GM12878 (cell line): ENCODE data around the gene CDC25C. TPM values are rescaled to one million over a fixed set of nuclear protein-coding genes. Genes with fewer than 3 reads are reported as not detected.

Experiments
- ASH2L ChIP-seq: fragments of 300-600, 200-600 bp; sonication (generic); IDR thresholded peaks from 2 replicates; pipeline ENCODE4 v1.6.1; 2017; ENCODE audit warnings: low read depth, mild to moderate bottlenecking, borderline replicate concordance
- BMI1 ChIP-seq: fragments of 450-650 bp; IDR thresholded peaks from 2 replicates; pipeline ENCODE4 v1.6.1; 2016; ENCODE audit warnings: mild to moderate bottlenecking, moderate library complexity, borderline replicate concordance
- CHD4 ChIP-seq: fragments of 200-600 bp; sonication (generic); IDR thresholded peaks from 2 replicates; pipeline ENCODE4 v1.6.1; 2016; ENCODE audit warnings: mild to moderate bottlenecking
- E2F4 ChIP-seq: IDR thresholded peaks from 2 replicates; pipeline ENCODE4 v1.6.1; 2012; ENCODE audit warnings: low read depth, low read length, improper control_type of control experiment
- EP300 ChIP-seq, 2 experiments: fragments of 150-350 bp in 1 of 2; IDR thresholded peaks; 2 replicates each; pipeline ENCODE4 v1.6.1; 2011 to 2012; ENCODE audit warnings: low read depth in 2 of 2, low read length in 2 of 2, borderline replicate concordance in 1 of 2, improper control_type of control experiment in 1 of 2, inconsistent platforms in 1 of 2; ENCODE audit not compliant: control insufficient read depth in 1 of 2
- EZH2 ChIP-seq: IDR thresholded peaks from 2 replicates; pipeline ENCODE4 v1.6.1; 2012; ENCODE audit warnings: low read depth, mild to moderate bottlenecking, control low read depth, inconsistent platforms, low read length, borderline replicate concordance; ENCODE audit not compliant: control insufficient read depth
- MEF2B ChIP-seq: fragments of 450-650 bp; IDR thresholded peaks from 2 replicates; pipeline ENCODE4 v1.6.1; 2018; ENCODE audit warnings: mild to moderate bottlenecking, moderate library complexity; ENCODE audit not compliant: partially characterized antibody, poor library complexity, severe bottlenecking
- MYC ChIP-seq: IDR thresholded peaks from 2 replicates; pipeline ENCODE4 v1.6.1; 2011; ENCODE audit warnings: mild to moderate bottlenecking, low read length, moderate library complexity, inconsistent platforms; ENCODE audit not compliant: insufficient read depth, insufficient replicate concordance, insufficient read length, severe bottlenecking
- NBN ChIP-seq: fragments of 450-650 bp; IDR thresholded peaks from 2 replicates; pipeline ENCODE4 v1.6.1; 2016
- NFYA ChIP-seq: IDR thresholded peaks from 2 replicates; pipeline ENCODE4 v1.6.1; 2011; ENCODE audit warnings: low read depth, mild to moderate bottlenecking, low read length, improper control_type of control experiment, borderline replicate concordance
- NFYB ChIP-seq: IDR thresholded peaks from 2 replicates; pipeline ENCODE4 v1.6.1; 2011; ENCODE audit warnings: low read depth, mild to moderate bottlenecking, low read length, improper control_type of control experiment, moderate library complexity; ENCODE audit not compliant: insufficient read depth
- RB1 ChIP-seq: fragments of 450-650 bp; formaldehyde crosslinking; IDR thresholded peaks from 2 replicates; pipeline ENCODE4 v1.6.1; 2017; ENCODE audit warnings: mild to moderate bottlenecking, borderline replicate concordance
- SMAD5 ChIP-seq: IDR thresholded peaks from 2 replicates; pipeline ENCODE4 v1.6.1; 2016; ENCODE audit warnings: antibody characterized with exemption, low read depth
- SP1 ChIP-seq: IDR thresholded peaks from one replicate; pipeline ENCODE4 v1.6.1; 2011; ENCODE audit warnings: low read depth, low read length
- TAF1 ChIP-seq: IDR thresholded peaks from 2 replicates; pipeline ENCODE4 v1.6.1; 2011; ENCODE audit warnings: mild to moderate bottlenecking, low read depth, low read length, borderline replicate concordance
- TARDBP ChIP-seq: IDR thresholded peaks from 2 replicates; pipeline ENCODE4 v1.6.1; 2016; ENCODE audit warnings: borderline replicate concordance
- ZBED1 ChIP-seq: IDR thresholded peaks from 2 replicates; pipeline ENCODE4 v1.6.1; 2016; ENCODE audit warnings: borderline replicate concordance
- ZBTB4 ChIP-seq: fragments of 450-650 bp; formaldehyde crosslinking; IDR thresholded peaks from 2 replicates; pipeline ENCODE4 v1.4.0; 2022; ENCODE audit warnings: mild to moderate bottlenecking, moderate library complexity
- ZNF217 ChIP-seq: fragments of 450-650 bp; IDR thresholded peaks from 2 replicates; pipeline ENCODE4 v1.6.1; 2017; ENCODE audit warnings: antibody characterized with exemption, mild to moderate bottlenecking
- ZZZ3 ChIP-seq: IDR thresholded peaks from 2 replicates; pipeline ENCODE4 v1.6.1; 2011; ENCODE audit warnings: low read depth; ENCODE audit not compliant: control insufficient read depth, insufficient read length
- polyA plus RNA-seq, 11 experiments: library from polyadenylated mRNA; depleted of rRNA in 4 of 11; unstranded in 6 of 11; stranded (reverse) in 5 of 11; fragments of >200 nt; fragmentation: Nextera tagmentation in 4 of 11; fragmentation: Illumina TruSeq in 1 of 11; extraction: Ambion mirVana in 4 of 11; extraction: Trizol in 1 of 11; gene quantifications; 1 replicate in 1 of 11; 2 replicates in 10 of 11; pipeline versions ENCODE4 v1.2.1 to v1.2.3, GENCODE V29; 2011 to 2016; ENCODE audit warnings: inconsistent platforms in 2 of 11, missing spikeins in 2 of 11, low read depth in 1 of 11
- total RNA-seq, 4 experiments: library from RNA; depleted of rRNA in 3 of 4; stranded (reverse); fragments of >200 nt in 3 of 4; fragmentation: Illumina TruSeq in 1 of 4; extraction: Trizol in 1 of 4; gene quantifications; 2 replicates each; pipeline versions ENCODE4 v1.2.1 to v1.2.3, GENCODE V29; 2013 to 2021
- TF ChIP-seq, protein P1 (sequence below): fragments of 450-650 bp; IDR thresholded peaks from 2 replicates; pipeline ENCODE4 v1.6.1; 2017; ENCODE audit warnings: low read depth, mild to moderate bottlenecking, moderate library complexity
- TF ChIP-seq, protein P2 (sequence below): IDR thresholded peaks from 2 replicates; pipeline ENCODE4 v1.6.1; 2011; ENCODE audit warnings: low read depth, mild to moderate bottlenecking, low read length, moderate library complexity, borderline replicate concordance; ENCODE audit errors: extremely low read depth

CDC25C gene
- total and polyA plus RNA-seq, 10 of the 15 experiments (the other 5 are each of a cell fraction or from before 2014, with no cell fraction given) = 9.2 to 30.7 (median 14.9) TPM

DNA sequence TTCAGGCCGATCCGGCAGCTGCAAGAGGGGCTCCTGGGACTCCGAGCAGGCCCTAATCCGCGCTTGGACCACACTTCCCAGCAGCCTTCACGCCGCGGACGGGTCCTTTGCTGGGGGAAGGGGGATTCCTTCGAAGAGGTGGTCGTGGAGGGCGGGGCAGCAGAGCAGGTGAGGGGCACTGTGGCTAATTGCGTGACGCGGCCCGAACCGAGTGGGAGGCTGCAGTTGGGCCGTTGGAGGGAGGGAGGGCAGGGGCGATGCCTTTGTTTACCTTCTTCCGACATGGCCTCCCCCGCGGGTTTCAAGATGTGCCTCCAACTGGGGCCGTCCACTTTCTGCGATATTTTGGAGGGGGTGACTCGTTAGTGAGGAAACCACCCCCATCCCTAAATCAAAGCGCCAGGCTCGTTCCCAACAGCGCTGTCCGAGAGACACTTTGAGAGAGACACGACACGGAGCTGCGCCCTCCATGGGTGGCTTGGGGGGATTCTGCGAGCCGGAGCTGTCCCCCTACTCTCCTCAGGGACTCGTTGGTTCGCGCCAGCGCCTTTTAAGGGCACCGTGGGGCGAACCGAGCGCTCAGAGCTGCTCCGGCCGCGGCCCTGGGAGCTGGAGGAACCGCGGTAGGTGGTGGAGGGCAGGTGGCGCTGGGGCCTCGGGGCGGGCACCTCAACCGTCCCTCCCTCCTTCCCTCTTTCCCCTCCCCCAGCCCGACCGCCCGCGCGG lies 6.2 kb upstream of the CDC25C start, which contains the start of gene FAM53C (continued):
- no peak for TF ChIP-seq ZBTB4 (CRISPR knock-in tag)
- TF ChIP-seq ZBED1 = 0 out of 2 replicates have a peak, but pooled peaks have one; percentile 55
- TF ChIP-seq ZZZ3 = no peak
- no peak for TF ChIP-seq BMI1
- peak; percentile 95 for TF ChIP-seq RB1
- TF ChIP-seq MYC = no peak
- TF ChIP-seq, protein P1, sequence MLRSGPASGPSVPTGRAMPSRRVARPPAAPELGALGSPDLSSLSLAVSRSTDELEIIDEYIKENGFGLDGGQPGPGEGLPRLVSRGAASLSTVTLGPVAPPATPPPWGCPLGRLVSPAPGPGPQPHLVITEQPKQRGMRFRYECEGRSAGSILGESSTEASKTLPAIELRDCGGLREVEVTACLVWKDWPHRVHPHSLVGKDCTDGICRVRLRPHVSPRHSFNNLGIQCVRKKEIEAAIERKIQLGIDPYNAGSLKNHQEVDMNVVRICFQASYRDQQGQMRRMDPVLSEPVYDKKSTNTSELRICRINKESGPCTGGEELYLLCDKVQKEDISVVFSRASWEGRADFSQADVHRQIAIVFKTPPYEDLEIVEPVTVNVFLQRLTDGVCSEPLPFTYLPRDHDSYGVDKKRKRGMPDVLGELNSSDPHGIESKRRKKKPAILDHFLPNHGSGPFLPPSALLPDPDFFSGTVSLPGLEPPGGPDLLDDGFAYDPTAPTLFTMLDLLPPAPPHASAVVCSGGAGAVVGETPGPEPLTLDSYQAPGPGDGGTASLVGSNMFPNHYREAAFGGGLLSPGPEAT = peak; percentile 100
- TF ChIP-seq NBN = peak; percentile 85
- peak; percentile 98 for TF ChIP-seq SMAD5
- no peak for TF ChIP-seq CHD4
- TF ChIP-seq EP300 (IDR thresholded peaks at IDR 0.05; ENCODE audit: borderline replicate concordance in 1 of 2, control insufficient read depth in 1 of 2, low read depth in 2 of 2, low read length in 2 of 2) = peak; percentile 3 to 58; a peak in 1 of 4 replicates
- TF ChIP-seq, protein P2, sequence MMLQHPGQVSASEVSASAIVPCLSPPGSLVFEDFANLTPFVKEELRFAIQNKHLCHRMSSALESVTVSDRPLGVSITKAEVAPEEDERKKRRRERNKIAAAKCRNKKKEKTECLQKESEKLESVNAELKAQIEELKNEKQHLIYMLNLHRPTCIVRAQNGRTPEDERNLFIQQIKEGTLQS = no peak
- no peak for TF ChIP-seq MEF2B
- TF ChIP-seq E2F4 = peak; percentile 52; the same call in 1 of the 2 replicates
- TF ChIP-seq SP1 = peak; percentile 88
- TF ChIP-seq EZH2 = no peak
- no peak for TF ChIP-seq ZNF217
- no peak for TF ChIP-seq ASH2L
- no peak for TF ChIP-seq NFYB
- peak; percentile 45; the same call in 1 of the 2 replicates for TF ChIP-seq TARDBP
- TF ChIP-seq TAF1 = peak; percentile 100
- no peak for TF ChIP-seq NFYA
